IPS-18c (cell line): ENCODE measurements around the gene TPSAB1.

ENCODE experiments used
- H3K4me3 ChIP-seq: 2 replicates; pipeline ENCODE4 v1.7.0; 2013; ENCODE audit warnings: low read depth, mild to moderate bottlenecking, low read length, moderate library complexity; ENCODE audit not compliant: insufficient read depth
- H3K9me3 ChIP-seq: one replicate; pipeline ENCODE4 v1.6.1; 2013; ENCODE audit warnings: mild to moderate bottlenecking, low read length, moderate library complexity; ENCODE audit not compliant: control insufficient read depth, insufficient read depth

Gene TPSAB1

DNA sequence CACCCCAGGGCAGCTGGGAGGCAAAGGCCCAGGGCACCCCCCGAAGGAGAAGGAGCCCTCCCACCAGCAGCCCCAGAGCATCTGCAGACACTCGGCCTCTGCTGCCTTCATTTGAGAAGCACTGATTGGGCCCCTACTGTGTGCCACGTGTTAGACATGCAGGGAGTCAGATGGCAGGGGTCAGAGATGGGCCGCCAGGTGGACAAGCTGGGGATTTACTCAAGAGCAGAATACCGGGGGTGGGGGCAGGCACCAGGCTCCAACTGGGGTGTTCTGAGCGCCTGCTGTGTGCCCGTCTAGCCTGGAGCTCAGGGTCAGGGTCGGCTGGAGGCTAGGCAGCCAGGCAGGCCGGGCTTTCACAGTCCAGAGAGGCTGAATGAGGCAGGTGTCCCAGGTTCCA, 34.2 kb upstream of the TPSAB1 start:
- Histone ChIP-seq H3K4me3 (no peak overlapping the region), H3K9me3 (no peaks in the 10 kb centered on the region)

DNA sequence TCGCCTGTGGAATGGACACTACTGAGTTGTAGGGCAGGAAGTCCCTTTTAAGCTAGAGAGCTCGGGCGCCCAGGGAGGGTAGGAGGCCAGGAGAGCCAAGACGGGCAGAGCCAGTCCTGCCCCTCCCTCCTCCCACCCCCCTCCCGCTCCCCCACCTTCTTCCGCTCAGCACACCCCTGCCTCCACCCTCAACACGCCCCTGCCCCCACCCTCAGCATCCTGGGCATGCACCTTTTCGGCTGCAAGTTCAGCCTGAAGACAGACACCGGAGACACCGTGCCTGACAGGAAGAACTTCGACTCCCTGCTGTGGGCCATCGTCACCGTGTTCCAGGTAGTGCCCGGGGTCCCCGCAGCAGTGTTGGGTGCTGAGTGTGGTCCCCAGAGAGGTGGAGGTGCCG, 33.7 kb upstream of the TPSAB1 start:
- Histone ChIP-seq H3K4me3 (no peak overlapping the region), H3K9me3 (no peaks in the 10 kb centered on the region)

- Histone ChIP-seq H3K4me3 (no peak overlapping the region), H3K9me3 (no peaks in the 10 kb centered on the region)
Measured at GRCh38 chr16:1208239-1208830, 32.2 kb upstream of the TPSAB1 start.

DNA sequence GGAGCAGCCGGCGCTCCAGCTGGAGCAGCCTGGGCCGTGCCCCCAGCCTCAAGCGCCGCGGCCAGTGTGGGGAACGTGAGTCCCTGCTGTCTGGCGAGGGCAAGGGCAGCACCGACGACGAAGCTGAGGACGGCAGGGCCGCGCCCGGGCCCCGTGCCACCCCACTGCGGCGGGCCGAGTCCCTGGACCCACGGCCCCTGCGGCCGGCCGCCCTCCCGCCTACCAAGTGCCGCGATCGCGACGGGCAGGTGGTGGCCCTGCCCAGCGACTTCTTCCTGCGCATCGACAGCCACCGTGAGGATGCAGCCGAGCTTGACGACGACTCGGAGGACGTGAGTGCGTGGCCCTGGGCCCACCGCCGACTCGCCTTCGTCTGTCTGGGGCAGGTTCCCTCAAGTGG, 31.4 kb upstream of the TPSAB1 start:
- Histone ChIP-seq H3K9me3 (no peaks in the 10 kb centered on the region), H3K4me3 (no peak overlapping the region)

DNA sequence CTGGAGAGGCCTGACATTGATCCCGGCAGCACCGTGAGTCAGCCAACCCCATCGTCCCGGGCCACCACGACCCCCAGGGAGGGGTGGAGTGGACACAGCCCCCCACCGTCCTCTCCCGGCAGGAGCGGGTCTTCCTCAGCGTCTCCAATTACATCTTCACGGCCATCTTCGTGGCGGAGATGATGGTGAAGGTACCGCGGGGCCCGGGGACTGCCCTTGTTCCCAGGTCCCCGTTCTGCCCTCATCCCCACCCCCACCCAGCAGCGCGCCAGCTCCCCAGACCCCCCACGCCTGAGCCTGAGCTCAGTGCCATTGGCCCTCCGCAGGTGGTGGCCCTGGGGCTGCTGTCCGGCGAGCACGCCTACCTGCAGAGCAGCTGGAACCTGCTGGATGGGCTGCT, 30.0 kb upstream of the TPSAB1 start:
- Histone ChIP-seq H3K4me3 (no peak overlapping the region), H3K9me3 (no peaks in the 10 kb centered on the region)

DNA sequence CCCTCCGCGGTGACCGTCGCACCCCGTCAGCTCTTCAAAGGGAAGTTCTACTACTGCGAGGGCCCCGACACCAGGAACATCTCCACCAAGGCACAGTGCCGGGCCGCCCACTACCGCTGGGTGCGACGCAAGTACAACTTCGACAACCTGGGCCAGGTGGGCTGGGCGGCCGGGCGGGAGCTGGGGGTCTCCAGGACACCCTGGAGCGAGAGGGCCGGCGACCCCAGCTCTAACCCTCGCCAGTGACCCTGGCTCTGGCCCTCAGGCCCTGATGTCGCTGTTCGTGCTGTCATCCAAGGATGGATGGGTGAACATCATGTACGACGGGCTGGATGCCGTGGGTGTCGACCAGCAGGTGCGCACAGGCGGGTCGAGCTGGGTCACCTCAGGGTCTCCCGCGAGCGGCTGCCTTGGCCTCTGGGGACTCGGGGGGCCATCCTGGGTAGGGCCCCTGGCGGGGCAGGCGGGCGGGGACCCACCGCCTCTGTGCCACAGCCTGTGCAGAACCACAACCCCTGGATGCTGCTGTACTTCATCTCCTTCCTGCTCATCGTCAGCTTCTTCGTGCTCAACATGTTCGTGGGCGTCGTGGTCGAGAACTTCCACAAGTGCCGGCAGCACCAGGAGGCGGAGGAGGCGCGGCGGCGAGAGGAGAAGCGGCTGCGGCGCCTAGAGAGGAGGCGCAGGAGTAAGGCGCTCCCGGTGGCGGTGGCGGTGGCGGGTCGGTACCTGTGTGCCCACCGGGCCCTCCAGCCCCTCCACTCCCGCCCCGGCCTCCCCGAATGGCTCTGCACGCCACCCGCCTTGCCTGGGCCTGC, 28.8 kb upstream of the TPSAB1 start:
- H3K4me3 ChIP-seq: no peak overlapping the region
- H3K9me3 ChIP-seq: no peaks in the 10 kb centered on the region

- Histone ChIP-seq H3K4me3 (no peak overlapping the region), H3K9me3 (no peaks in the 10 kb centered on the region)
Measured at GRCh38 chr16:1212616-1213194, 27.8 kb upstream of the TPSAB1 start.

DNA sequence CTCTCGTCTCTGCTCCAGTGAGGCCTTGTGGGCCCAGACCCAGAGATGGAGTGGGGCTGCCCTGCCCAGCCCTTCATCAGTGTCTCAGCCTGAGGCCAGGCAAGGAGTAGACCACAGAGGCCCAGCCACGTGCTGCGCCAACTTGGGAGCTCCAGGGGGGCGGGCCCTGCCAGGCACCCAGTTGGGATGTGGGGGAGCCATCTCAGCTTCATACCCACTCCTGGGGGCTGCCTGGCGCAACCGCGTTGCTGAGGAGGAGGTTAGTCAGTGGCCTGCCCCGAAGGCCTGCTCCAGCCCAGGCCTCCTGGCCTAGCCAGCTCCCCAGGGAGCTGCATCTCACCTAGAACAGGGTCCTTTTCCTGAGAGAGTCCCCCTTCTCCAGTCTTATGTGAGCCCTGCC, 27.3 kb upstream of the TPSAB1 start:
- H3K4me3 ChIP-seq: no peak overlapping the region
- H3K9me3 ChIP-seq: no peaks in the 10 kb centered on the region

DNA sequence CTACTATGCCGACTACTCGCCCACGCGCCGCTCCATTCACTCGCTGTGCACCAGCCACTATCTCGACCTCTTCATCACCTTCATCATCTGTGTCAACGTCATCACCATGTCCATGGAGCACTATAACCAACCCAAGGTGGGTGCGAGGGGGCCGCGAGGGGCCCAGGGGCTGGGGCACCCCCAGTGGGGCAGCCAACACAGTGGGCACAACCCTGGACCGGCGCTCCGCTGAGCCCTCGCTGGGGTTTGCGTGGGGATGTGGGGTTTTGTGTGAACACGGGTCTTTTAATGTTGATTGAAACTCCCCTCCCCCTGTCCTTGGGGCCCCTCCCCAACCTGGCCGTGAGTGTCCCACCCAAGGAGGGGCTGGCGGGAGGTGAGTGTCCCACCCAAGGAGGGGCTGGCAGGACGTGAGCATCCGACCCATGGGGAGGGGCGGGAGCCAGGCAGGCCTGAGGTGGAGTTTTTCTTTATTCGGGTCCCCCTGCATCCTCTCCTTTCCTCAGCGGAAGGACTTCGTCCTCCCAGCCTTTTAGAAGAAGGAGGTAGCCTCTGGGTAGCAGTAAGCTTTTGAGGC, 26.6 kb upstream of the TPSAB1 start:
- Histone ChIP-seq H3K4me3 (no peak overlapping the region), H3K9me3 (no peaks in the 10 kb centered on the region)

DNA sequence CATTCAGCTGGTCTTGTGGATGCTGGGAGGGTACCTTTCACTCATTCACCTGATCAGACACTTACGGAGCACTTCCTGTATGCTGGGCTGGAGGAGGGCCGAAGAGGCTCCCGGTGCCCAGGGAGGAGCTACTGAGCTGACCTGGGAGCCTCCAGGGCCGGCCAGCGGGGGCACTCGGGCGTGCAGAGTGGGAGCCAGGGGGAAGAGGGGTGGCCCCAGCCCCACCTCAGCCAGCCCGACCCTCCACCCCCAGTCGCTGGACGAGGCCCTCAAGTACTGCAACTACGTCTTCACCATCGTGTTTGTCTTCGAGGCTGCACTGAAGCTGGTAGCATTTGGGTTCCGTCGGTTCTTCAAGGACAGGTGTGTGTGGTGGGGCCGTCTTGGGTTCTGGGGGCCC, 25.8 kb upstream of the TPSAB1 start:
- Histone ChIP-seq H3K9me3 (no peaks in the 10 kb centered on the region), H3K4me3 (no peak overlapping the region)

- H3K9me3 ChIP-seq: no peaks in the 10 kb centered on the region
- no peak overlapping the region for H3K4me3 ChIP-seq
Measured at GRCh38 chr16:1215574-1216295, 24.8 kb upstream of the TPSAB1 start.

DNA sequence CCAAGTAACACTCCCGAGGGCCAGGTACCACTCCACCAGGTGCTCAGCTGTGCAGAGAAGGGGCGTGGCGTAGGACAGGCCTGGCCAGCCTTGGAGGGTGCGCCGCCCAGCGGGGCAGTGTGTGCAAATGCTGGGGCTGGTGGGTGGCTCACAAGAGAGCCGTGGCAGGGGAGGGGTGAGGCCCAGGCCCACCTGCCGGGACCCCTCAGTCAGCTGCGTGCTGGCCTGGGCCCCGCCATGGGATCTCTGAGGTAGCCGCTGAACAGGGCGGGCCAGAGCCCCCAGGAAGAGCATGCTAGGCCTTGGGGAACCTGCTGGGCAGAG, 24.2 kb upstream of the TPSAB1 start:
- Histone ChIP-seq H3K9me3 (no peaks in the 10 kb centered on the region), H3K4me3 (no peak overlapping the region)

- no peaks in the 10 kb centered on the region for H3K9me3 ChIP-seq
- H3K4me3 ChIP-seq: no peak overlapping the region
Measured at GRCh38 chr16:1216681-1217400, 23.7 kb upstream of the TPSAB1 start.

- no peaks in the 10 kb centered on the region for H3K9me3 ChIP-seq
- no peak overlapping the region for H3K4me3 ChIP-seq
Measured at GRCh38 chr16:1217526-1217925, 23.0 kb upstream of the TPSAB1 start.

GRCh38 chr16:1218061-1218929, 22.2 kb upstream of the TPSAB1 start:
- no peak overlapping the region for H3K4me3 ChIP-seq
- no peaks in the 10 kb centered on the region for H3K9me3 ChIP-seq

DNA sequence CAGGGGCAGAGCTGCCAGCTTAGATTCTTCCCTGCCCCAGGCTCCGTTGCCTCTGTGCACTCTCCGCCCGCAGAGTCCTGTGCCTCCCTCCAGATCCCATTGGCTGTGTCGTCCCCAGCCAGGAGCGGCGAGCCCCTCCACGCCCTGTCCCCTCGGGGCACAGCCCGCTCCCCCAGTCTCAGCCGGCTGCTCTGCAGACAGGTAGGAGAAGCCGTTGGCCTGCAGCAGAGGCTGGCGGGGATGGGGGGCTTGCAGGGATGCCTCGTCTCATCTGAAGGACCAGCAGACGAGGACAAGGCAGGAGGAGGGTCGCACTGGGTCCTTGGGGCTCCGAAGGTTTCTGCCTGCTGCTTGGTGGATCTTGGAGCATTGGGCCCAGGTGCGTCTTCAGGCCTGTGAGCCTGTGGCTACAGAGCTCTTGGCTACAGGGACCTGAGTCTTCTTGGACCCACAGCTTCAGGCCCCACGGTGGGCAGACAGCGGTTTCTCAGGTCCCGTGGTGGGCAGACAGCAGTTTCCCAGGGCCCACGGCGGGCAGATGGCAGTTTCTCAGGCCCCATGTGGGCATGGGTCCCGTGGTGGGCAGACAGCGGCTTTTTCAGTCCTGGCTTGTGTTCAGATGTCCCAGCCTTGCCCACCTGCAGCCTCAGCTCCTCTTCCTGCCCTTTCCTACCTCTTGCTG, 21.4 kb upstream of the TPSAB1 start:
- H3K9me3 ChIP-seq: no peaks in the 10 kb centered on the region

More for the DNA sequence above, 21.4 kb upstream of the TPSAB1 start:
- H3K4me3 ChIP-seq: no peak overlapping the region
